GM23248 (cell line): ENCODE measurements around the gene AVPR1B. TPM values are rescaled to one million over a fixed set of nuclear protein-coding genes. Genes with fewer than 3 reads are reported as not detected.

ENCODE experiments used
- DNase-seq: peaks from one replicate; pipeline ENCODE4 v3.0.0-alpha.2; 2015
- H2AFZ ChIP-seq: fragments of 200-600 bp; sonication (generic); 2 replicates; pipeline ENCODE4 v1.6.1; 2016; ENCODE audit warnings: antibody characterized with exemption
- H3F3A ChIP-seq: fragments of 200-600 bp; sonication (generic); 2 replicates; pipeline ENCODE4 v1.6.1; 2016; ENCODE audit warnings: mild to moderate bottlenecking, antibody characterized with exemption, mixed run types; ENCODE audit not compliant: insufficient read depth
- H3K27ac ChIP-seq: fragments of 200-600 bp; sonication (generic); 2 replicates; pipeline ENCODE4 v1.5.1; 2016; ENCODE audit warnings: mild to moderate bottlenecking
- H3K27me3 ChIP-seq: fragments of 200-600 bp; sonication (generic); replicated peaks from 2 replicates; pipeline ENCODE4 v1.6.1; 2016; ENCODE audit warnings: mild to moderate bottlenecking; ENCODE audit not compliant: insufficient read depth
- H3K36me3 ChIP-seq: fragments of 200-600 bp; sonication (generic); 2 replicates; pipeline ENCODE4 v1.6.1; 2016; ENCODE audit warnings: low read depth, mild to moderate bottlenecking
- H3K4me1 ChIP-seq: fragments of 200-600 bp; sonication (generic); 2 replicates; pipeline ENCODE4 v1.6.1; 2016; ENCODE audit warnings: mild to moderate bottlenecking; ENCODE audit not compliant: insufficient read depth
- H3K4me2 ChIP-seq: fragments of 200-600 bp; sonication (generic); one replicate; pipeline ENCODE4 v1.6.1; 2016; ENCODE audit warnings: mild to moderate bottlenecking; ENCODE audit not compliant: unreplicated experiment
- H3K4me3 ChIP-seq: fragments of 200-600 bp; sonication (generic); 2 replicates; pipeline ENCODE4 v1.5.1; 2016; ENCODE audit warnings: mild to moderate bottlenecking
- H3K79me2 ChIP-seq: fragments of 200-600 bp; sonication (generic); 2 replicates; pipeline ENCODE4 v1.6.1; 2016; ENCODE audit warnings: mild to moderate bottlenecking; ENCODE audit not compliant: insufficient read depth
- H3K9ac ChIP-seq: fragments of 200-600 bp; sonication (generic); 2 replicates; pipeline ENCODE4 v1.6.1; 2016; ENCODE audit warnings: mild to moderate bottlenecking
- H3K9me2 ChIP-seq: fragments of 200-600 bp; sonication (generic); 2 replicates; pipeline ENCODE4 v1.6.1; 2016; ENCODE audit warnings: mixed run types, mild to moderate bottlenecking, moderate library complexity; ENCODE audit not compliant: insufficient read depth
- H3K9me3 ChIP-seq: fragments of 200-600 bp; sonication (generic); one replicate; pipeline ENCODE4 v1.6.1; 2017; ENCODE audit warnings: low read depth
- H4K20me1 ChIP-seq: fragments of 200-600 bp; sonication (generic); 2 replicates; pipeline ENCODE4 v1.6.0; 2016; ENCODE audit not compliant: insufficient read depth
- EZH2 ChIP-seq: fragments of 200-600 bp; sonication (generic); IDR thresholded peaks from 2 replicates; pipeline ENCODE4 v1.6.1; 2018; ENCODE audit warnings: antibody characterized with exemption, mild to moderate bottlenecking; ENCODE audit not compliant: insufficient read depth, poor library complexity, severe bottlenecking
- EZH2phosphoT487 ChIP-seq: fragments of 200-600 bp; sonication (generic); IDR thresholded peaks from 2 replicates; pipeline ENCODE4 v1.6.1; 2018; ENCODE audit warnings: antibody characterized with exemption, moderate library complexity, mild to moderate bottlenecking, low read depth; ENCODE audit not compliant: insufficient read depth
- WGBS, 2 experiments: methylation state at CpG; one replicate each; pipeline ENCODE4 v1.1.6; 2015 to 2017; ENCODE audit warnings: low lambda C conversion rate in 2 of 2, low coverage in 1 of 2; ENCODE audit errors: missing lambda C conversion rate in 2 of 2; 5-methylcytosine and 5-hydroxymethylcytosine counted together
- in situ Hi-C: fragments of 300-500 bp; cut with MboI; formaldehyde crosslinking; loops from 2 replicates; pipeline ENCODE4 v1.15.0; 2020
- polyA plus RNA-seq: library from polyadenylated mRNA; unstranded; fragments of >200 nt; fragmentation: Nextera tagmentation; extraction: Ambion mirVana; gene quantifications from 2 replicates; pipeline ENCODE4 v1.2.1, GENCODE V29; 2016
- total RNA-seq: library from RNA; depleted of rRNA; stranded (reverse); fragments of >200 nt; shearing (Covaris generic); gene quantifications from 2 replicates; pipeline ENCODE4 v1.2.3, GENCODE V29; 2014

AVPR1B gene
- total and polyA plus RNA-seq, 2 experiments from 2014 or later: not detected

DNA sequence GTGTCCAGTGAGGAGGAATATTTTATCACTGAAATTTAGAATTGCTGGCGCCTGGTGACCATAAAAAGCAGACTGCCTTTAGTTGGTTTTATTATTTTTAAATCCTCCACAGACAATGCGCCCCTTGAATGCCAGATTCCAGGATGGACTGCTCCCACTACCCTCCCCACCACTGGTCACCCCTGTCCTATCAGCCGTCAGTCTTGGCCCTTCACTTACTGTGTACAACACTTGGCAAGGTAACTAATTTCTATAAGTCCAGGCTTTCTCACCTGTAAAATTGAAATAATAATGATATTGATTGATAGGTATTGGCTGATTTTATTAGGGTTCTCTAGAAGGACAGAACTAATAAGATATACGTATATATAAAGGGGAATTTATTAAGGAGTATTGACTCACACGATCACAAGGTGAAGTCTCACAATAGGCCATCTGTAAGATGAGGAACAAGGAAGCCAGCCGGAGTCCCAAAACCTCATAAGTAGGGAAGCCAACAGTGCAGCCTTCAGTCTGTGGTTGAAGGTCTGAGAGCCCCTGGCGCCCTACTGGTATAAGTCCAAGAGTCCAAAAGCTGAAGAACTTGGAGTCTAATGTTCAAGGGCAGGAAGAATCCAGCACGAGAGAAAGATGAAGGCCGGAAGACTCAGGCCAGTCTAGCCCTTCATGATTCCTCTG, 46.4 kb downstream of the AVPR1B start:
- Histone ChIP-seq H3F3A (no peaks in the 10 kb centered on the region), H3K9me2 (no peaks in the 10 kb centered on the region), H4K20me1 (no peaks in the 10 kb centered on the region), H3K4me1 (no peaks in the 10 kb centered on the region), H3K4me2 (no peak overlapping the region), H3K4me3 (no peak overlapping the region), H3K79me2 (no peaks in the 10 kb centered on the region), H3K27ac (no peak overlapping the region), H3K27me3 (peaks cover 31% of the 10 kb centered on the region), H2AFZ (no peak overlapping the region), H3K36me3 (no peaks in the 10 kb centered on the region), H3K9me3 (no peaks in the 10 kb centered on the region), H3K9ac (no peak overlapping the region)
- TF ChIP-seq EZH2phosphoT487 (no peak), EZH2 (no peak)
- DNase-seq: no peak
- WGBS, 2 experiments: 69 to 76% methylated on average over 9 of the region's 9 CpGs
- in situ Hi-C loops: no loop called here

DNA sequence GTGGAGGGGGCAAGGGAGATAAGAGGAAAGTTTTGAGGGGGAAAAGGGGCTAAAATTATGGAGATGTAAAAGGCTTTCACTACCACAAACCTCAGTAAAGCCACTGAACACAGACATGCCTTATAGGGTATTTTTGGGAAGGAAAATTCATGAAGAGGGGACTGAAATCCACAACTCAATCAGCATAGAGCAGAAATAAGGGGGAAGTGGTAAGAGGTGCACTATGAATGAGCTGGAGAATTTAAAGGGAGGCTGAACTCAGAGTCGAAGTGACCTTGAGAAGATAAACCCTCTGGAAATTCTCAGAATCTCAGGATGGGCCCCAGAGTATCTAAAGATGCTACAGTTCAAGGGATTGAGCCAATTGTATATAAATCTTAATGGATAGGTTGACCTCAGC, 48.9 kb downstream of the AVPR1B start:
- WGBS, 2 experiments: 22 to 28% methylated on average over 1 of the region's 1 CpG
- Histone ChIP-seq H3K4me2 (no peak overlapping the region), H3K9me2 (no peaks in the 10 kb centered on the region), H3K4me3 (no peak overlapping the region), H3K9ac (no peak overlapping the region), H3K27ac (no peak overlapping the region), H4K20me1 (no peaks in the 10 kb centered on the region), H3K36me3 (no peaks in the 10 kb centered on the region), H3K27me3 (peaks cover 31% of the 10 kb centered on the region), H3K4me1 (no peaks in the 10 kb centered on the region), H2AFZ (no peak overlapping the region), H3K9me3 (no peaks in the 10 kb centered on the region), H3K79me2 (no peaks in the 10 kb centered on the region), H3F3A (no peaks in the 10 kb centered on the region)
- no peak for DNase-seq
- TF ChIP-seq EZH2 (no peak), EZH2phosphoT487 (no peak)
- in situ Hi-C loops: no loop called here

DNA sequence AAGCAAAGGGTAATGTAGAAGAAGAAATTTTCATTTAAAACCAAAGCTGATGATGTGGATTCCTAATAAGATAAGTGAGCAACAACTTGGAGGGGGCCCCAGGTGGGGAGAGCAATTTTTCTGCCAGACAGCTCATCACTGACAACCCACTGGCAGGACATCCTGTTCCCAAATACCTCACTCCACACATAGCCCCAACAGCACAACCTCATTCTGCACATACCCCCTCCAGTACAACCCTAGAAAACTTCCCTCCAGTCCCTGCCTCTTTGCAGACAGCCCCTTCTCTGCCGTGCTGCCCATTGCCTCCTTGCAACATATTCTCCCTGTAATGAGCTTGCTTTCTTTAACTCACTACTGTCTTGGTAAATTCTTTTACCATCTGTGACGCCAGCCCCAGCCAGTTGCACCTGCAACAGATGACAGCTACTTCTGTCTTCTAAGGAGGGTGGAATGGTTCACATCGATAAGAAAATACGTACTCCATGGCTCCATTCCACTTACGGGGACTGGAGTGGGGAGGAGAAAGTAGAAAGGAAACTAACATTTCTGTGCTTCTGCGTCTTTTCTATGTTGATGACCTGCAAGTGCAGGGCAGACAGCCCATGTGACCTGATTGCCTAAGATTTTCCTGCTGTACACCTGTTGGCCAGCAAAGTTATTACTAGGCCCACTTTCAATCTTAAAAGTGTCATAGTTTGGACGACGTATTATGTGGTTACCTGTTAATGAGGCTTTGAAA, 49.5 kb downstream of the AVPR1B start:
- Histone ChIP-seq H3K4me3 (no peak overlapping the region), H3K27me3 (peaks cover 31% of the 10 kb centered on the region), H3K9me3 (no peaks in the 10 kb centered on the region), H3K4me1 (no peaks in the 10 kb centered on the region), H4K20me1 (no peaks in the 10 kb centered on the region), H3K79me2 (no peaks in the 10 kb centered on the region), H3K9ac (no peak overlapping the region), H2AFZ (no peak overlapping the region), H3F3A (no peaks in the 10 kb centered on the region), H3K4me2 (no peak overlapping the region), H3K9me2 (no peaks in the 10 kb centered on the region), H3K27ac (no peak overlapping the region), H3K36me3 (no peaks in the 10 kb centered on the region)
- WGBS, 2 experiments: 25 to 26% methylated on average over 8 of the region's 8 CpGs
- in situ Hi-C loops: no loop called here
- no peak for TF ChIP-seq EZH2
- no peak for TF ChIP-seq EZH2phosphoT487
- DNase-seq: no peak

DNA sequence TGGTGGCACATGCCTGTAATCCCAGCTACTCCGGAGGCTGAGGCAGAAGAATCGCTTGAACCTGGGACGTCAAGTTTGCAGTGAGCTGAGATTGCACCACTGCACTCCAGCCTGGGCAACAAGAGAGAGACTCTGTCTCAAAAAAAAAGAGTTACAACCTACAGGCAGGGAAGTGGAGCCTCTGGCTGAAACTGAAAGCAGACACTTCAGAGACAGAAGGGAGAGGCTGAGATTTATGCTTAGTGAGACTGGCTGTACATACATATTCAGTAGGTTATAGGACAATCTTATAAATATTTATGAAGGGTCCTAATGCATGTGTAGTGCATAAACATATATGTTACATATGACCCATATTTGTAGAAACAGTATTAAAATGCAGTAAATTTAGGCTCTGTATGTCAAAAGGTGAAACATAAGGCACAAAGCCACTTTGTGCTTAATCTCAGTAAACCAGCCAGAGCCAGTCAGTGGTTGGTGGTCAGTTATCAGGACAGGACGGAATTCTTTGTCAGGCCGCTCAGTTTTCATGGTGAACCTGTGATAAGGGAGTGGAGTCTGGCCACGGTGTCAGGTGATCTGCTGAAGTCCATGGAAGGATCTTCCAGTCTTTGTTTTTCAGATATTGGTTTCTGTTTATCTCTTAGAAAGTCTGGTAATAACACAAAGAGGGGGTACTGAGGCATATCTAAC, 50.6 kb downstream of the AVPR1B start:
- Histone ChIP-seq H2AFZ (no peak overlapping the region), H3K9me3 (no peaks in the 10 kb centered on the region), H3K79me2 (no peaks in the 10 kb centered on the region), H3F3A (no peaks in the 10 kb centered on the region), H3K27me3 (peaks cover 31% of the 10 kb centered on the region), H3K9me2 (no peaks in the 10 kb centered on the region), H3K4me3 (no peak overlapping the region), H3K36me3 (no peaks in the 10 kb centered on the region), H3K4me1 (no peaks in the 10 kb centered on the region), H3K27ac (no peak overlapping the region), H3K9ac (no peak overlapping the region), H3K4me2 (no peak overlapping the region), H4K20me1 (no peaks in the 10 kb centered on the region)
- TF ChIP-seq EZH2phosphoT487: no peak
- no peak for TF ChIP-seq EZH2
- no peak for DNase-seq
- in situ Hi-C loops: no loop called here
- WGBS, 2 experiments: 62 to 68% methylated on average over 5 to 6 of the region's 6 CpGs
